Measurements from ENCODE around the gene TMEM240. TPM values are rescaled to one million over a fixed set of nuclear protein-coding genes. Genes with fewer than 3 reads are reported as not detected.
A peak's percentile ranks its signal among the peaks of the same experiment; 100 is the strongest.
"Not testable (repeated sequence)": the region's sequence is repeated elsewhere in the genome, so short reads cannot be mapped to it uniquely, and the experiment has no call there.

TMEM240 gene
- total and polyA plus RNA-seq, 4 donors = 1.1 to 15.1 (median 7.0) TPM

- H3K9me3 ChIP-seq (ENCODE audit: control insufficient read depth, low read length); H3K36me3 ChIP-seq (ENCODE audit: control insufficient read depth in 1 of 2, insufficient read depth in 2 of 2, low read length in 1 of 2); H3K4me1 ChIP-seq (ENCODE audit: control insufficient read depth in 1 of 2, insufficient read depth in 2 of 2, low read length in 2 of 2); H3K27me3 ChIP-seq (ENCODE audit: control insufficient read depth in 1 of 2, insufficient read depth in 2 of 2, low read length in 1 of 2); H3K27ac ChIP-seq (ENCODE audit: low read depth in 1 of 2, low read length in 2 of 2); H3K4me3 ChIP-seq (ENCODE audit: low read length in 2 of 2); intact Hi-C loops (cut with DNase I): not testable (repeated sequence)
- 57 to 68% methylated on average over 16 of the region's 16 CpGs for WGBS, 2 donors
- DNase-seq = peak; percentile 71 to 86
- ATAC-seq (ENCODE audit: low FRiP score) = peak; percentile 27
These were observed 35.6 kb downstream of the TMEM240 start for GRCh38 chr1:1504777-1505365.

- H3K4me3 ChIP-seq (ENCODE audit: low read length in 2 of 2); H3K4me1 ChIP-seq (ENCODE audit: control insufficient read depth in 1 of 2, insufficient read depth in 2 of 2, low read length in 2 of 2); DNase-seq; H3K36me3 ChIP-seq (ENCODE audit: control insufficient read depth in 1 of 2, insufficient read depth in 2 of 2, low read length in 1 of 2); intact Hi-C loops (cut with DNase I); H3K27ac ChIP-seq (ENCODE audit: low read depth in 1 of 2, low read length in 2 of 2); H3K9me3 ChIP-seq (ENCODE audit: control insufficient read depth, low read length); H3K27me3 ChIP-seq (ENCODE audit: control insufficient read depth in 1 of 2, insufficient read depth in 2 of 2, low read length in 1 of 2): not testable (repeated sequence)
- 90 to 92% methylated on average over 12 to 18 of the region's 18 CpGs for WGBS, 2 donors
- peak; percentile 55 for ATAC-seq (ENCODE audit: low FRiP score)
These were observed 44.9 kb downstream of the TMEM240 start for GRCh38 chr1:1495461-1495975.

- H3K36me3 ChIP-seq (ENCODE audit: control insufficient read depth in 1 of 2, insufficient read depth in 2 of 2, low read length in 1 of 2); ATAC-seq (ENCODE audit: low FRiP score); H3K27me3 ChIP-seq (ENCODE audit: control insufficient read depth in 1 of 2, insufficient read depth in 2 of 2, low read length in 1 of 2); H3K27ac ChIP-seq (ENCODE audit: low read depth in 1 of 2, low read length in 2 of 2); H3K9me3 ChIP-seq (ENCODE audit: control insufficient read depth, low read length); intact Hi-C loops (cut with DNase I); DNase-seq; H3K4me3 ChIP-seq (ENCODE audit: low read length in 2 of 2); H3K4me1 ChIP-seq (ENCODE audit: control insufficient read depth in 1 of 2, insufficient read depth in 2 of 2, low read length in 2 of 2): not testable (repeated sequence)
- WGBS, 2 donors = 96 to 99% methylated on average over 20 to 22 of the region's 22 CpGs
These were observed 46.1 kb downstream of the TMEM240 start for GRCh38 chr1:1494311-1494710.

GRCh38 chr1:1491601-1492000 lies 48.8 kb downstream of the TMEM240 start:
- DNase-seq (no peak), ATAC-seq (ENCODE audit: low FRiP score) (no peak)
- intact Hi-C loops (cut with DNase I) = no loop called here
- H3K4me1 ChIP-seq (ENCODE audit: control insufficient read depth in 1 of 2, insufficient read depth in 2 of 2, low read length in 2 of 2) = no peaks in the 10 kb centered on the region
- no peaks in the 10 kb centered on the region for H3K27me3 ChIP-seq (ENCODE audit: control insufficient read depth in 1 of 2, insufficient read depth in 2 of 2, low read length in 1 of 2)
- peaks cover 3 to 14% of the 10 kb centered on the region in 2 donors for H3K36me3 ChIP-seq (ENCODE audit: control insufficient read depth in 1 of 2, insufficient read depth in 2 of 2, low read length in 1 of 2)
- no peak overlapping the region for H3K4me3 ChIP-seq (ENCODE audit: low read length in 2 of 2)
- H3K27ac ChIP-seq (ENCODE audit: low read depth in 1 of 2, low read length in 2 of 2) = no peak overlapping the region
- 97 to 98% methylated on average over 10 of the region's 10 CpGs for WGBS, 2 donors
- no peaks in the 10 kb centered on the region for H3K9me3 ChIP-seq (ENCODE audit: control insufficient read depth, low read length)

- Histone ChIP-seq H3K27ac (ENCODE audit: low read depth in 1 of 2, low read length in 2 of 2) (no peak overlapping the region), H3K4me1 (ENCODE audit: control insufficient read depth in 1 of 2, insufficient read depth in 2 of 2, low read length in 2 of 2) (no peaks in the 10 kb centered on the region), H3K4me3 (ENCODE audit: low read length in 2 of 2) (no peak overlapping the region), H3K9me3 (ENCODE audit: control insufficient read depth, low read length) (no peaks in the 10 kb centered on the region), H3K27me3 (ENCODE audit: control insufficient read depth in 1 of 2, insufficient read depth in 2 of 2, low read length in 1 of 2) (no peaks in the 10 kb centered on the region), H3K36me3 (ENCODE audit: control insufficient read depth in 1 of 2, insufficient read depth in 2 of 2, low read length in 1 of 2) (peaks cover 3 to 14% of the 10 kb centered on the region in 2 donors)
- no peak for ATAC-seq (ENCODE audit: low FRiP score)
- DNase-seq = no peak
- intact Hi-C loops (cut with DNase I) = no loop called here
- WGBS, 2 donors = 96 to 98% methylated on average over 18 to 22 of the region's 25 CpGs
These were observed 49.7 kb downstream of the TMEM240 start for GRCh38 chr1:1490633-1491230.

- H3K4me1 ChIP-seq (ENCODE audit: control insufficient read depth in 1 of 2, insufficient read depth in 2 of 2, low read length in 2 of 2) = no peaks in the 10 kb centered on the region
- WGBS, 2 donors = 97 to 98% methylated on average over 19 of the region's 19 CpGs
- intact Hi-C loops (cut with DNase I) = no loop called here
- peak in 1 of 2 donors; percentile 33 for DNase-seq
- H3K36me3 ChIP-seq (ENCODE audit: control insufficient read depth in 1 of 2, insufficient read depth in 2 of 2, low read length in 1 of 2) = peaks cover 3 to 14% of the 10 kb centered on the region in 2 donors
- H3K27me3 ChIP-seq (ENCODE audit: control insufficient read depth in 1 of 2, insufficient read depth in 2 of 2, low read length in 1 of 2) = no peaks in the 10 kb centered on the region
- no peak for ATAC-seq (ENCODE audit: low FRiP score)
- H3K9me3 ChIP-seq (ENCODE audit: control insufficient read depth, low read length) = no peaks in the 10 kb centered on the region
- H3K4me3 ChIP-seq (ENCODE audit: low read length in 2 of 2) = no peak overlapping the region
- H3K27ac ChIP-seq (ENCODE audit: low read depth in 1 of 2, low read length in 2 of 2) = no peak overlapping the region
These were observed 50.6 kb downstream of the TMEM240 start for GRCh38 chr1:1489861-1490260.

- H3K4me3 ChIP-seq (ENCODE audit: low read length in 2 of 2) = no peak overlapping the region
- H3K36me3 ChIP-seq (ENCODE audit: control insufficient read depth in 1 of 2, insufficient read depth in 2 of 2, low read length in 1 of 2) = peaks cover 3 to 14% of the 10 kb centered on the region in 2 donors
- H3K27ac ChIP-seq (ENCODE audit: low read depth in 1 of 2, low read length in 2 of 2) = no peak overlapping the region
- no peaks in the 10 kb centered on the region for H3K9me3 ChIP-seq (ENCODE audit: control insufficient read depth, low read length)
- intact Hi-C loops (cut with DNase I) = no loop called here
- H3K27me3 ChIP-seq (ENCODE audit: control insufficient read depth in 1 of 2, insufficient read depth in 2 of 2, low read length in 1 of 2) = no peaks in the 10 kb centered on the region
- DNase-seq (no peak), ATAC-seq (ENCODE audit: low FRiP score) (no peak)
- 94% methylated on average over 16 of the region's 16 CpGs for WGBS, 2 donors
- H3K4me1 ChIP-seq (ENCODE audit: control insufficient read depth in 1 of 2, insufficient read depth in 2 of 2, low read length in 2 of 2) = no peaks in the 10 kb centered on the region
These were observed 51.2 kb downstream of the TMEM240 start for GRCh38 chr1:1489231-1489630.

- Histone ChIP-seq H3K9me3 (ENCODE audit: control insufficient read depth, low read length) (no peaks in the 10 kb centered on the region), H3K4me1 (ENCODE audit: control insufficient read depth in 1 of 2, insufficient read depth in 2 of 2, low read length in 2 of 2) (no peaks in the 10 kb centered on the region), H3K4me3 (ENCODE audit: low read length in 2 of 2) (no peak overlapping the region), H3K27me3 (ENCODE audit: control insufficient read depth in 1 of 2, insufficient read depth in 2 of 2, low read length in 1 of 2) (no peaks in the 10 kb centered on the region), H3K27ac (ENCODE audit: low read depth in 1 of 2, low read length in 2 of 2) (no peak overlapping the region), H3K36me3 (ENCODE audit: control insufficient read depth in 1 of 2, insufficient read depth in 2 of 2, low read length in 1 of 2) (peaks cover 3 to 16% of the 10 kb centered on the region in 2 donors)
- DNase-seq (no peak), ATAC-seq (ENCODE audit: low FRiP score) (no peak)
- intact Hi-C loops (cut with DNase I) = no loop called here
- 93 to 94% methylated on average over 18 of the region's 18 CpGs for WGBS, 2 donors
These were observed 52.7 kb downstream of the TMEM240 start for GRCh38 chr1:1487701-1488100.

- H3K4me1 ChIP-seq (ENCODE audit: control insufficient read depth in 1 of 2, insufficient read depth in 2 of 2, low read length in 2 of 2); H3K4me3 ChIP-seq (ENCODE audit: low read length in 2 of 2); DNase-seq; intact Hi-C loops (cut with DNase I); ATAC-seq (ENCODE audit: low FRiP score); H3K9me3 ChIP-seq (ENCODE audit: control insufficient read depth, low read length); H3K27me3 ChIP-seq (ENCODE audit: control insufficient read depth in 1 of 2, insufficient read depth in 2 of 2, low read length in 1 of 2); H3K27ac ChIP-seq (ENCODE audit: low read depth in 1 of 2, low read length in 2 of 2): not testable (repeated sequence)
- H3K36me3 ChIP-seq (ENCODE audit: control insufficient read depth in 1 of 2, insufficient read depth in 2 of 2, low read length in 1 of 2) = peaks cover 3 to 13% of the 10 kb centered on the region in 2 donors
- 94 to 95% methylated on average over 21 to 31 of the region's 31 CpGs for WGBS, 2 donors
These were observed 54.6 kb downstream of the TMEM240 start for GRCh38 chr1:1485755-1486317.
